ENCODE measurements around the gene USP6NL. TPM values are rescaled to one million over a fixed set of nuclear protein-coding genes. Genes with fewer than 3 reads are reported as not detected.

Gene USP6NL
- total RNA-seq, 3 donors from 2014 or later = 14.6 to 20.0 (median 19.8) TPM

DNA sequence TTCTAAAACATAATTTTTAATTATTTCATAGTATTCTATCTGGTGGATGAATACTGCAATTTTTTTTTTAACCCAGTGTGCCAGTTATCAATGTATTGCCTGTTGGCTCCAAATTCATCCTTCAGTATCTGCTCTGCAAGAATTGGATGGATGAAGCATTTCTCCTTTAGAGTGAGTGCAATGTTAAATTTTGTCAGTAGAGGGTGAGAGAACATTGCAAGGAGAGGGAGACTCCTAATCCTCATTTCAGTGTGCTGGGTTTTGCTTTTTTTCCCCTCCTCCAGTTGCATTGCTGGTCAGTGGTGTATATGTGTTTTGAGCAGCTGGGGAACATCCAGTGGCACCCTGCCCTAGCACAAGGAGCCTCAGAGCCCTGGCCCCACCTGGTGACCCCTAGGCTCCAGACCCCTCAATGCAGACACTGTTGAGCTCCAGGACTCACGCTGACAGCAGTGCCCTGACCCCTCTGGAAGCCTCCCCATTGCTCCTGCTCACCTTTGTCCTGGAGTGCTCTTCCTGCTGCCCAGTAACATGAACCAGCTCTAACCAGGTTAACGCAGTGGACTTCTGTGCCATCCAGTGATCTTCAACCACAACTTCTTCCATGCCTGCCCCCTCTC, 199.4 kb downstream of the USP6NL start:
- DNase-seq (no peak), ATAC-seq (no peak)
- no peaks in the 10 kb centered on the region for H3K36me3 ChIP-seq (ENCODE audit: low read depth)
- H3K4me1 ChIP-seq (ENCODE audit: low read depth) = no peaks in the 10 kb centered on the region
- intact Hi-C loops (cut with DNase I, micrococcal nuclease) = no loop called here
- no peak overlapping the region for H3K4me3 ChIP-seq
- H3K9me3 ChIP-seq = no peaks in the 10 kb centered on the region
- TF ChIP-seq, protein P1, sequence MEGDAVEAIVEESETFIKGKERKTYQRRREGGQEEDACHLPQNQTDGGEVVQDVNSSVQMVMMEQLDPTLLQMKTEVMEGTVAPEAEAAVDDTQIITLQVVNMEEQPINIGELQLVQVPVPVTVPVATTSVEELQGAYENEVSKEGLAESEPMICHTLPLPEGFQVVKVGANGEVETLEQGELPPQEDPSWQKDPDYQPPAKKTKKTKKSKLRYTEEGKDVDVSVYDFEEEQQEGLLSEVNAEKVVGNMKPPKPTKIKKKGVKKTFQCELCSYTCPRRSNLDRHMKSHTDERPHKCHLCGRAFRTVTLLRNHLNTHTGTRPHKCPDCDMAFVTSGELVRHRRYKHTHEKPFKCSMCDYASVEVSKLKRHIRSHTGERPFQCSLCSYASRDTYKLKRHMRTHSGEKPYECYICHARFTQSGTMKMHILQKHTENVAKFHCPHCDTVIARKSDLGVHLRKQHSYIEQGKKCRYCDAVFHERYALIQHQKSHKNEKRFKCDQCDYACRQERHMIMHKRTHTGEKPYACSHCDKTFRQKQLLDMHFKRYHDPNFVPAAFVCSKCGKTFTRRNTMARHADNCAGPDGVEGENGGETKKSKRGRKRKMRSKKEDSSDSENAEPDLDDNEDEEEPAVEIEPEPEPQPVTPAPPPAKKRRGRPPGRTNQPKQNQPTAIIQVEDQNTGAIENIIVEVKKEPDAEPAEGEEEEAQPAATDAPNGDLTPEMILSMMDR (IDR thresholded peaks at IDR 0.05) = no peak

DNA sequence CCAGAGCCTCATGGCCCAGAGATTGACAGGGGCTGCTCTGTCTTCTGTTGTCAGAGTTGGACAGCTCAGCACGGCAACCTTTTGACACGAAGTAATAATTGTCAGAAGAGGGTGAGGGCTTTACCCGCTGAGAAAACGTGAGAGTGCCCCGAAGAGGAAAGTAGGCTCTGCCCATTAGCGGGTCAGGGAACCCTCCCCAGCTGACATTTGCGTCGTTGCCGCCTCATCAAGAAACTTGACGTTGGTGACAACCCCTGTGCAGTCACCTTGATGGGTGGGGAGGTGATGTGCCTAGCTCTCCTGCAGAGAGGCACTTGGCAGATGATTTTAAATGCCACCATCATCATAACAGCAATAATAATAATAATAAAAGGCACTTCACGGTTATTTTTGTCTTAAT, 202.1 kb downstream of the USP6NL start:
- Histone ChIP-seq H3K36me3 (ENCODE audit: low read depth) (no peaks in the 10 kb centered on the region), H3K9me3 (no peaks in the 10 kb centered on the region), H3K4me1 (ENCODE audit: low read depth) (no peaks in the 10 kb centered on the region), H3K4me3 (no peak overlapping the region)
- DNase-seq (no peak), ATAC-seq (no peak)
- intact Hi-C loops (cut with DNase I, micrococcal nuclease) = no loop called here
- TF ChIP-seq, protein P1 (IDR thresholded peaks at IDR 0.05) = no peak

DNA sequence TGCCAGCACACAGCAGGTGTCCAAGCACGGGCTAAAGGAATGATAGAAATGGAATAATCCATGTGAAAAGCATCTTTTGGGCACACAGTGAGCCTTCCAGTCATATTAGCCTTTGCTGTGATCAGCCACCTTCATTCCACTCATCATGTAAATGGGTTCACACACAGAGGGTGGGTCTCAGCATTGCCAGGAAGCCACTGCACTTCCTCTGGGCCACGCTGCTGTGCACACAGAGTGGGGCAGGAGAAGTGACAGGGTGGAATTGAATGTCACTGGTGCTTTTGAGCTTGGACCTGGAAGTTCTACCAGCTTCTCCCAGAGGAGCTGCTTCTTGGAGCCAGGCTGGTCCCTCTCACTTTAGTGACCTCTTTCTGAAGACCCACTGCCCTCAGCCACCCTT, 203.5 kb downstream of the USP6NL start:
- H3K9me3 ChIP-seq = no peaks in the 10 kb centered on the region
- no peaks in the 10 kb centered on the region for H3K4me1 ChIP-seq (ENCODE audit: low read depth)
- ATAC-seq (peak; percentile 57), DNase-seq (no peak)
- H3K4me3 ChIP-seq = no peak overlapping the region
- H3K36me3 ChIP-seq (ENCODE audit: low read depth) = no peaks in the 10 kb centered on the region
- intact Hi-C loops (cut with DNase I, micrococcal nuclease) = no loop called here
- TF ChIP-seq, protein P1 (IDR thresholded peaks at IDR 0.05) = no peak

DNA sequence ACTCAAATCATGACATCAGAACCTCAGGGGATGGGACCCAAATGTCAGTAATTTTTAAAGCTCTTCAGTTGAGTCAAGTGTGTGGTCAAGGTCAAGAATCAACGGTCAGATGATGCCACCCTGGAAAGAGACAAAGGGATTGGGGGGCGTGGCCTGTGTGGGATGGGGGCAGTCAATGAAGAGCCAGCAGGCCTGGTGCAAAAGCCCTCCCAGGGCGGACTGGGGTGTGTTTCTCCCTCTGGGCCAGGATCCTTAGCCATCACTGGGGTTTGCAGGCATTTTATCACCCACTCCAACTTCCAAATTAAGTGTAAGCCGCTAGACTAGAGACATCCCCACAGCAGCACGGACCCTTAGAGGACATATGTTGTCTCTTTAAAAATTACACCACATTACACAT, 204.7 kb downstream of the USP6NL start:
- TF ChIP-seq, protein P1 (IDR thresholded peaks at IDR 0.05) = no peak
- no peaks in the 10 kb centered on the region for H3K9me3 ChIP-seq
- DNase-seq (no peak), ATAC-seq (no peak)
- H3K36me3 ChIP-seq (ENCODE audit: low read depth) = no peaks in the 10 kb centered on the region
- H3K4me1 ChIP-seq (ENCODE audit: low read depth) = no peaks in the 10 kb centered on the region
- intact Hi-C loops (cut with DNase I, micrococcal nuclease) = no loop called here
- no peak overlapping the region for H3K4me3 ChIP-seq

DNA sequence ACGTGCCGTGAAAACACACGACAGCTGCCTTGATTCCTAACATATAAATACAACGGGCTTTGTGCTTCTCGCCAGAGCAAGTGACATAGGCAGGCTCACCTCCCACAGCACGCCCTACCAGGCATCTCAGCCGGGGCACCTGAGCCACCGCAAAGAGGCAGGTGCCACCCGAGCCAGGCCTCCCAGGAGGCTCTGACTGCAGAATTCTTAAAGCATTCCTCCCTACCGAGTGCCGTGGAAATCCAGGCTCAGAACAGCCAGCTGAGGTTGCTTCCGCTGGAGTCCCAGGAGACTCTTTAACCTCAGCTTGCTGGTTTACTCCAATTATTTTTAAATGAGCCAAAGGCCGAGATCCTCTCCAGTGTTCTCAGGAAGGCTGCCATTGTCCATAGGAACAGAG, 206.5 kb downstream of the USP6NL start:
- no peaks in the 10 kb centered on the region for H3K4me1 ChIP-seq (ENCODE audit: low read depth)
- no peaks in the 10 kb centered on the region for H3K36me3 ChIP-seq (ENCODE audit: low read depth)
- TF ChIP-seq, protein P1 (IDR thresholded peaks at IDR 0.05) = no peak
- DNase-seq = no peak
- intact Hi-C loops (cut with DNase I, micrococcal nuclease) = no loop called here
- no peaks in the 10 kb centered on the region for H3K9me3 ChIP-seq
- H3K4me3 ChIP-seq = no peak overlapping the region
- ATAC-seq = no peak

Other genes starting within 250 kb of the USP6NL start
- gene ECHDC3, start 130.7 kb upstream of the USP6NL start, total RNA-seq = 1 to 10 TPM in 2 of 3 donors, under 1 TPM in 1; 0.43 to 9.4 (median 1.3) TPM
- gene PROSER2, start 211.7 kb upstream of the USP6NL start, total RNA-seq = 10 to 100 TPM in 1 of 3 donors, 1 to 10 TPM in 2; 3.9 to 10.4 (median 6.2) TPM

All from mucosa of descending colon (tissue), 3 donors.